ENCODE measurements around the gene ADRM1.
A peak's percentile ranks its signal among the peaks of the same experiment; 100 is the strongest.

ADRM1 gene

DNA sequence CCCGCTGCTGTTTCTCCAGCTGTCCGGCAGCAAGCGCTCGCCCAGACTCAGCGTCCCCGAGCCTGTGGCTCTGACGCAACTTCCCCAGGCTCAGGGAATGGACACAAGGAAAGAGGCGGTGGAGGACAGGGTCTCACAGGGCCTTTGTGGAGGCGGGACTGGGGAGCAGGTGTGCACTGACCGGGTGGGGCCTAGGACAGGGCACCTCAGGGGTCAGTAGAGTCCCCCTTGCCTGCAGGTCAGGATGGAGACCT, 44.3 kb downstream of the ADRM1 start:
- no peak for DNase-seq (ENCODE audit: low spot score in 2 of 2)
- Mint-ChIP-seq H3K4me1 (peaks cover 5% of the 10 kb centered on the region), H3K4me3 (no peak overlapping the region), H3K9me3 (peaks cover 5% of the 10 kb centered on the region), H3K27ac (no peak overlapping the region), H3K36me3 (peaks cover 9% of the 10 kb centered on the region), H3K27me3 (no peaks in the 10 kb centered on the region)
- ATAC-seq (ENCODE audit: low read depth) = no peak

DNA sequence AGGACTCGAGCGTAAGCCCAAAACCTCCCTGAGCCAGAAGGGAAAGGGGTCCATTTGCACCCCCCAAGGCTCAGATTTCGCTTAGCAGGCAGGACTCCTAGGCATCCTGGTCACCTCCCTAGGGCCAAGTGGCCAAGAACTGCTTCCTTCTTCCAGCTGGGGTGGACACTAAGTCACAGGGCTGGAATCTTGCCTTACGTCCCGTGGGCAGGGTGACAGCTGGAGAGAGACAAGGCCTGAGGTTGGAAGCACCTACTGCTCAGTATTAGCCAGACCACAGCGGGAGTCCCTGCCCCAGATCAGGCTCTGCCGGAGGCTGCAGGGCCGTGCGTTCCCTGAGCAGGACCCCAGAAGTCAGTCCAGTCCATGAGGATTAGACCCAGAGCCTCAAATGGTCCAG, 44.6 kb downstream of the ADRM1 start:
- H3K27ac Mint-ChIP-seq = no peak overlapping the region
- H3K27me3 Mint-ChIP-seq = no peaks in the 10 kb centered on the region
- no peak for ATAC-seq (ENCODE audit: low read depth)
- H3K9me3 Mint-ChIP-seq = peaks cover 5% of the 10 kb centered on the region
- peaks cover 10% of the 10 kb centered on the region for H3K36me3 Mint-ChIP-seq
- H3K4me1 Mint-ChIP-seq = peaks cover 5% of the 10 kb centered on the region
- DNase-seq (ENCODE audit: low spot score in 2 of 2) = no peak
- no peak overlapping the region for H3K4me3 Mint-ChIP-seq

DNA sequence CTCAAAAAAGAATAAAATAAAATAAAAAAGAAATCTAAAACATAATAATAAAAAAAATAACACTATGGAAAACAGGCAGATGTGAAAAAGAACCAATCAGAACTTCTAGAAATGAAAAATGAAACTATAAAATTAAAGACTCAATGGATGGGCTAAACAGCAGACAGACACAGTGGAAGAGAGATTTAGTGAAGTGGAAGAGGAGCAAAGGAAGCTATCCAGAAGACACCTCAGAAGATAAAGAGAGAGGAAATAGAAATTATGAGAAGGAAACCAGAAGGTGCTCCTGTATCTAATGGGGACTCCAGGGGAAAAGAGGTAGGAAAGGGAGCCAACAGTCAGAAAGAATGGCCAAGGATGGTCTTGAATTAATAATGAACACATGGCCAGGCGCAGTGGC, 45.8 kb downstream of the ADRM1 start:
- Mint-ChIP-seq H3K4me1 (peaks cover 5% of the 10 kb centered on the region), H3K4me3 (no peak overlapping the region), H3K27me3 (no peaks in the 10 kb centered on the region), H3K36me3 (peaks cover 9% of the 10 kb centered on the region), H3K9me3 (peaks cover 5% of the 10 kb centered on the region), H3K27ac (no peak overlapping the region)
- ATAC-seq (ENCODE audit: low read depth) (no peak), DNase-seq (ENCODE audit: low spot score in 2 of 2) (no peak)

DNA sequence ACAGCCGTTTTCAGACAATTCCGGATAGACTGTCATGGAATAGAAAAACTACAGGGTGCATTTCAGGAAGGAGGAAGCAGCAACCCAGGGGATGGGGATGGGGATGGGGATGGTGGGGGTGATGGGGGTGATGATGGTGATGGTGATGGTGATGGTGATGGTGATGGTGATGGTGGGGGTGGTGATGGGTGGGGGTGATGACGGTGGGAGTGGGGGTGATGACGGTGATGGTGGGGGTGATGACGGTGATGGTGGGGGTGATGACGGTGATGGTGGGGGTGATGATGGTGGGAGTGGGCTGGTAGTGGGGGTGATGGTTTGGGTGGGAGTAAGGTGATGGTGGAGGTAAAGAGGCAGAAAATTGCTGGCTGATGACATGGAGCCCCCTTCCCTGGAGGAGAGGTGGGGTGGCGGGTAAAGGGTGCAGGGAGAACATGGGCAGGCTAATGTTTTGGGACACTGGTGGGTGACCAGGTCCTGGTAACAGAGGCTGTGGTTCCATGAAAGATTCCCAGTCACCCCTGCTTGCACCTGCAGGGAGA, 46.8 kb downstream of the ADRM1 start:
- DNase-seq (ENCODE audit: low spot score in 2 of 2) (no peak), ATAC-seq (ENCODE audit: low read depth) (no peak)
- Mint-ChIP-seq H3K27ac (peak overlapping the region; percentile 80), H3K9me3 (peaks cover 5% of the 10 kb centered on the region), H3K36me3 (peaks cover 9% of the 10 kb centered on the region), H3K4me3 (no peak overlapping the region), H3K27me3 (no peaks in the 10 kb centered on the region), H3K4me1 (peaks cover 5% of the 10 kb centered on the region)

DNA sequence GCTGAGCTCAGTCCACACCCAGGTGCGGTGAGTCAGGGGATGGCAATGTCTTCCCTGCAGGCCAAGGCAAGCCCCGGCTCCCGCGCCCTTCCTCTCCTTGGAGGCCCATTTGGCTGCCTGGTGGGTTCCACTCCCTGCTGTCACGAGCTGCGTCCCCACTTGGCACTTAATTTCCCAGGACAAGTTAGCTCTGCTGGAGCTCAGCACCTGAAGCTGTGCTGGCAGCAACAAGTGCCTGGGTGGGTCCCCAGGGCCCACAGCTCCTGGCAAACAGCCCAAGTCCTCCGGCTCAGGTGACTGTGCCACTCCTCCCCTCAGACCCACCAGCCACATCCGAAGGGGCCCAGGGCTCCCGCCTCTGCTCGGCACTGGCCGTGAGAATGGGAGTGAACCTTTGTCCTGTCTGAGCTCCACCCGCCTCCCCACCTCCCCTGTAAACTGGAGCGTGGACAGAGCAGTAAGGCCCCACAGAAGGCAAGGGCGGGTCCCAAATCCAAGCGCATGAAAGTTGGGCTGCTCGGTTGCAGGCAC, 47.4 kb downstream of the ADRM1 start:
- peaks cover 9% of the 10 kb centered on the region for H3K36me3 Mint-ChIP-seq
- no peak overlapping the region for H3K27ac Mint-ChIP-seq
- H3K9me3 Mint-ChIP-seq = peaks cover 5% of the 10 kb centered on the region
- no peak overlapping the region for H3K4me3 Mint-ChIP-seq
- ATAC-seq (ENCODE audit: low read depth) (no peak), DNase-seq (ENCODE audit: low spot score in 2 of 2) (no peak)
- H3K4me1 Mint-ChIP-seq = peaks cover 2% of the 10 kb centered on the region
- H3K27me3 Mint-ChIP-seq = no peaks in the 10 kb centered on the region

DNA sequence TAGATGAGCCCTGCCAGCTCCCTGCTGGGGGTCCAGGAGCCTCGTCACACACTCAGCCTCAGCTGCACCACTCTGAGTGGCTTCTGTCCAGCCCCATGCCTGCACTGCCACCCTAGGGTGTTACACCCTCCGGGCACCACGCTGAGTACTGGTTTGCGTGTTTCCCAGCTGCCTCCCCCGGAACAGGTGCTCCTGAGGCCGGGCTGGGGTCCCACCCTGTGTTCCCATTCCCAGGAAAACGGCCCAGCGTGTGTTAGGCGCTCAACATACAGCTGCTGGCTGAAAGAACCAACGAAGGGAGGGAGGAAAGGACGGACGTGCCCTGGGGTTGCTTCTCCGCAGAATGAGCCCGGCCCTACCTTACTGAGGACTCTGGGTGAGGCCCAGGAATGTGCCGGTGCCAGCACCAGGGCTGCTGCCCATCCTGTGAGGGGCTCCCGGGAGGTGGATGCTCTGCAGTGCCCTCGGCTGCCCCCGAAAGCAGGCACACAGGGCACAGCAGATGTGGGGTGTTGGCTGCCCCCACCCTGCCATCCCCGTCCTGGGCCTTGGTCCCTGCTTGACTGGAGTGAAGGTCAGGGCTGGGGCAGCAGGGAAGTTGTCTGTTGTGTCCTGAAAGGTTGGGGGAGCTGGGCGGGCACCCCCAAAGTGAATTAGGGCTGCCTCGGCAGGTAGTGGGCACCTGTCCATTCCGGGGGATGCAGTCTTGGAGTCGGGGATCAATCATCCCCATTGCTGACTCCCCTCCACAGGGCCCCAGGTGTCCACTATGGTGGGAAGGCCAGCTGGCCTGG, 48.0 kb downstream of the ADRM1 start:
- H3K9me3 Mint-ChIP-seq = peaks cover 5% of the 10 kb centered on the region
- ATAC-seq (ENCODE audit: low read depth) (no peak), DNase-seq (ENCODE audit: low spot score in 2 of 2) (no peak)
- H3K4me1 Mint-ChIP-seq = peaks cover 2% of the 10 kb centered on the region
- H3K27me3 Mint-ChIP-seq = no peaks in the 10 kb centered on the region
- no peak overlapping the region for H3K27ac Mint-ChIP-seq
- H3K4me3 Mint-ChIP-seq = no peak overlapping the region
- H3K36me3 Mint-ChIP-seq = peaks cover 9% of the 10 kb centered on the region

DNA sequence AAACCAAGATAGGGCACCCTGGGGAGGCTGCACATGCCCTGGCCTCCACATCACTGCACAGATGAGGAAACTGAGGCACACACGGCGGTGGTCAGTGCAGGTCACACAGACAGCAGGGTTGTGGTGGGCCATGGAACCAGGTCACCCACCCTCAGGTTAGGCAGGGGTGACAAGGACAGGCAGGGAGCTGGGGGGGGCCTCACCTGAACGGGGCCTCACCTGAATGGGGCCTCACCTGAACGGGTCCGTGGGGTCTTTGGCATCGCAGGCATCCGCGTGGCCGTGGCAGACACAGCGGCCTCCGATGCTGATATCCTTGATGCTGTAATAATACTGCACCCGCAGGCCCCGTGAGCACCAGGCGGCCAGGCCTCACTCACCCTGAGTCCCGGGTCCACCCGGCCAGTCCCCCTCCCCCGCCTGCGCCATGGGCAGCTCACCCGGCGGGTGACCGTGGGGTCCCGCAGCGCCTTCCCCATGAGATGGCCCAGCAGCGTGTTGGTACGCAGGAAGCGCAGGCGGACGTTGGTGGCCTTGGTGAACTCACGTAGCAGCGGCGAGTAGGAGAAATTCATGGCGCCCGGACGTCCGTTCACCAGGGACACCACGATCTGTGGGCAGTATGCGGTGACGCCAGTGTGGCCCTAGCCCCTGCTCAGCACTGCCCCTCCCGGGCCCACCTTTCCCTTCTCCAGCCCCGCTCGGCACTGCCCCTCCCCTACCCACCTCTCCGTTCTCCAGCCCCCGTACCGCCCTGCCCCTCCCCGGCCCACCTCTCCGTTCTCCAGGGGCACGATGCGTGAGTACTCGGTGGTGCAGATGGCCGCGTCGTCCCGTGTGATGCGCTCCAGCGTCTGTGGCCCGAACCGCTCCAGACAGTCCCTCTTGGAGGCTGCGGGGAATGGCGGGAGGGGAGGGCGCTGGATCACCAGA, 48.9 kb downstream of the ADRM1 start:
- Mint-ChIP-seq H3K4me3 (no peak overlapping the region), H3K27me3 (no peaks in the 10 kb centered on the region), H3K27ac (no peak overlapping the region), H3K36me3 (peaks cover 9% of the 10 kb centered on the region), H3K4me1 (peaks cover 2% of the 10 kb centered on the region), H3K9me3 (peaks cover 5% of the 10 kb centered on the region)
- DNase-seq (ENCODE audit: low spot score in 2 of 2) = no peak
- ATAC-seq (ENCODE audit: low read depth) = no peak

DNA sequence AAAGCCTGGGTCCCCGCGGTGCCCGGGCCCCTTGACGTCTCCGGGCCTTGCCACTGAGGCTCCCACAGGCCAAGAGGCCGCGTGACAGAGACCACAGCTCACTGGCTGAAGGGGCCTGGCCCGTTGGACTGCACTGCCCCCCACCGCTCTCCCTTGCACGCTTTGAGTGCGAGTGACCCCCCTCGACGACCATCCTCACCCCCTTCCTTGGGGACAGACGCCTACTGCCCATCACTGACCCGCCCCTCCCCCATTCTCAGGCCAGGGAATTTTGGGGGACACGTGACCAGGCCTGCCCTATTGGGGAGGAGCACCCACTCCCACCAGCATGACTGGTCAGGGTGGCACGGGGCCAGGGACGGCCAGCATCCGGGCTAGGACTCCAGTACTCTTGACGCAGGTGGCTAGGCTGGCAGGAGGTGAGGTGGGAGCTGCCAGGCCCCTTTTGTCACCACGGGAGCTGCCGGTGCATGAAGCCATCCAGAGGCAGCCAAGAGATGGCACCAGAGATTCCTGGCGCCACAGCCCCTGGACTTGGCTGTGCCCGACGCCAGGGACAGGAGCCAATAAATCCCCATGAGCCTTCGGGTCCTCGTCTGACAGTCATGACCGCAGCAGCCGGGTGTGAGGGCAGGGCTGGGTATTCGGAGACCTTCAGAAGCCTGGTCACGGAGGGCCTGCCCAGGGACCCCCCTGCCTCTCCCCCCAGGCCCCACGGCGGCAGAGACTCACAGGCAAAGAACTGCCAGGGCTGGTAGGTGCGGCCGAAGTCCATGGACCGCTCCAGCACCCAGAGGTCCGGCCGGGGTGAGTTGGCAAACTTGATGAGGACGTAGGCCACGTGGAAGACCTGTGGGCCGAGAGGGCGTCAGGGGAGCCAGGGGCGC, 49.8 kb downstream of the ADRM1 start:
- no peak overlapping the region for H3K27ac Mint-ChIP-seq
- DNase-seq (ENCODE audit: low spot score in 2 of 2) (no peak), ATAC-seq (ENCODE audit: low read depth) (no peak)
- no peak overlapping the region for H3K4me3 Mint-ChIP-seq
- peaks cover 2% of the 10 kb centered on the region for H3K4me1 Mint-ChIP-seq
- peaks cover 9% of the 10 kb centered on the region for H3K36me3 Mint-ChIP-seq
- H3K9me3 Mint-ChIP-seq = peaks cover 5% of the 10 kb centered on the region
- H3K27me3 Mint-ChIP-seq = no peaks in the 10 kb centered on the region

DNA sequence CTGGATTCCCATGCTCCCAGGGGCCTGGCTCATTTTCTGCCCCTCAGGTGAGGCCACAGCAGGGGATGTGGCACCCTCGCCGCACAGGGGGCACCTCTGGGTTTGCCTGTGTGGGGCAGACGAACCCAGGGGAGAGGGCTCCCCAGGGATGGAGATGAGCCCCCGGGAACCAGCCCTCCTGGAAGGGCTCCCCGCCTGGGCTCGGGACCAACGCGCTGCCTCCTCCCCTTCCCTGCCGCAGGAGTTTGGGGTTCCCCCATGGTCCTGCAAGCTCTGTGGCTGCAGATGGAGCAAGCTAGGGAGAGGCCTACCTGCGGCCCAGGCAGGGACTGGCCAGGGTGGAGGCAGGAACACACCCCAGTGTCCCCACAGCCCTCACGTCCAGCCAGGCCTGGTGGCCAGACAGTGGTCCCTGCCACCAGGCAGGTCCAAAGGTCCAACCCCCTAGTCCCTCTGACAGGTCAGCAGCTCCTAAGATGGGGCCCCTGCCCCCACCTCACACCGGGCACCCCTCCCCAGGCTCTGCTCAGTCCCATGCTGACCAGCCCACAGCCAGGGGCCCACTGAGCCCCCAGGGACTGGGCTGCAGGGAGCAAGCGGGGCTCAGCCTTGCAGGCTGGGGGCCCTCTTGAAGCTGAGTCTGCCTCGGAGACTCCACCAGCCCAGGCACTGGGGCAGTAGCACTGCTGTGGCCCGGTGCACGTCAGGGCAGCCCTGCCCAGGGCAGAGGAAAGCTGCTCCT, 50.7 kb downstream of the ADRM1 start:
- peaks cover 2% of the 10 kb centered on the region for H3K4me1 Mint-ChIP-seq
- H3K36me3 Mint-ChIP-seq = peaks cover 9% of the 10 kb centered on the region
- no peak overlapping the region for H3K27ac Mint-ChIP-seq
- no peak overlapping the region for H3K4me3 Mint-ChIP-seq
- no peaks in the 10 kb centered on the region for H3K27me3 Mint-ChIP-seq
- peaks cover 5% of the 10 kb centered on the region for H3K9me3 Mint-ChIP-seq
- ATAC-seq (ENCODE audit: low read depth) (no peak), DNase-seq (ENCODE audit: low spot score in 2 of 2) (no peak)

DNA sequence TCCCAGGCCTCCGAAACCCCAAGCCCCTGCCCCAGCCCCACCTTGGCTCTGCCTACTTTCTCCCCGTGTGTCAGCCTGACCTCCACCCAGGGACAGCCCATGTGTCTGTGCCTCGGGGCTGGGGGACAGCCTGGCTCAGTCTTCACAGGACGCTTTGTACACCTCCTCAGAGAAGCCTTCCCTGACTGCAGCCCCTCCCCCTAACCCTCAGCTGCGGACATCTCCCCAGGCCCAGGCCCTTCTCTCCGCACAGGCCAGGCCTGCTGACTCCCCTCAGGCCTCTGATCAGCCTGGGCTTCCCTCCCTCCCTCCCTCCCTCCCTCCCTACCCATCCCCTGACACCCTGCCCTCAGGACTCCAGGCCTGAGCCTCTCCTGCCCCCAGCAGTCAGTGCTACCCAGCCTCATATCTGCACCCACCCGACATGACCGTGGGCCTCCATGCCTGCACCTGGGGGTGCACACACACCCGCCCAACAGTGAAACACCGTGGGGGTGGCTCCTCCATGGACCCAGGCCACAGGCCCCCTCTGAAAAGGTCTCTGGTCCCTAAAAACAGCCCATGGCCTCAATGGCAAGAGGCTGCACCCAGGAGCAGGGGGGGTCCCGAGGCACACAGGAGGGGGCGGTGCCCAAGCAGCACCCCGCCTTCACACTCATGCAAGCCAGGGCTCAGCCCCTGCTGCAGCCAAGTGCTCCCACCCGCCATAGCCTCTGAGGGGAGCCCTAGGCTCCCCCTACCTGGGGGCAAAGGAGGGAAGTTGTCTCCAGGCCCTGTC, 51.4 kb downstream of the ADRM1 start:
- peaks cover 2% of the 10 kb centered on the region for H3K9me3 Mint-ChIP-seq
- H3K36me3 Mint-ChIP-seq = peaks cover 5% of the 10 kb centered on the region
- H3K27ac Mint-ChIP-seq = no peak overlapping the region
- H3K4me3 Mint-ChIP-seq = no peak overlapping the region
- peaks cover 6% of the 10 kb centered on the region for H3K4me1 Mint-ChIP-seq
- no peak for ATAC-seq (ENCODE audit: low read depth)
- DNase-seq (ENCODE audit: low spot score in 2 of 2) = no peak
- no peaks in the 10 kb centered on the region for H3K27me3 Mint-ChIP-seq

DNA sequence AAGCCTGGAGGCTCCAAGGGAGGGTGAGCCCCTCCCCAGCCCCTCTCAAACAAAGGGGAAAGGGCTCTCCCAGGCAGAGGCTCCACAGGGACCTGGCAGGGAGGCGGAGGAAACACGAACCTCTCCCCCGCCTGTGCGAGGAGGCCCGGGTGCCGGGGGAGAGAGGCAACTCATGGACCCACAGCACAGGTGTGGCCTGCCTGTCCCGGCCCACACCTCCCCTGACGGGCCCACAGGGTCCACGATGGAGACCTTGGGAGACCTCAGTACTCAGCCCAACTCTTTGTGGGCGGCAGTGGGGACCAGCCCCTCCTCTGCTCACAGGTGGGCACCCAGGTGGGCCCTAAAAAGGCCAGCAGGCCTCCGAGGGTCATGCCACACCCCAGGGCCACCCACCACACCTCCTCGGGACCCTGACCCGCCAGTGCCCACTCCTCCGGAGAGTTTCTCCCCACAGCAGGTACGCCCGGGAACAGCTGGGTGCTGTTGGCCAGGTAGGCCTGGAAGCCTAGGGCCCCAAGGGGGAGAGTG, 52.1 kb downstream of the ADRM1 start:
- H3K4me1 Mint-ChIP-seq = peaks cover 4% of the 10 kb centered on the region
- no peaks in the 10 kb centered on the region for H3K27me3 Mint-ChIP-seq
- no peak for ATAC-seq (ENCODE audit: low read depth)
- H3K27ac Mint-ChIP-seq = no peak overlapping the region
- H3K4me3 Mint-ChIP-seq = no peak overlapping the region
- H3K9me3 Mint-ChIP-seq = no peaks in the 10 kb centered on the region
- no peak for DNase-seq (ENCODE audit: low spot score in 2 of 2)
- peaks cover 3% of the 10 kb centered on the region for H3K36me3 Mint-ChIP-seq

DNA sequence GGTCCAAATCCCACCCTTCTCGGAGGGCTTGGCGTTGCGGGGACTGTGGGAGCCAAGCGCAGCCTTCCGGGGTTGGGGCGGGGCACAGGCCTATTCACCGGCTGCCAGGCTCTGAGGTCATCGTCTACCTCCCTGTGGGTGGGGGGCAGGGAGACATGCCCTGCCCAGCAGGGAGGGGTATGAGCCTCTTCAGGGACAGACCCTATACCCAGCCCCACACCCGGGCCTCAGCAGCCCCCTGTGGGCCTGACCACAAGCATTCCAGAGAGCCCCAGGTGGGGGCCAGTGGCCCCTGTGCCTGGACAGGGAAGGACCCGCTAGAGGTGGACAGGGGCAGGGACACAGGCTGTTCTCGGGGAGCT, 52.7 kb downstream of the ADRM1 start:
- H3K9me3 Mint-ChIP-seq = no peaks in the 10 kb centered on the region
- no peaks in the 10 kb centered on the region for H3K27me3 Mint-ChIP-seq
- ATAC-seq (ENCODE audit: low read depth) = no peak
- DNase-seq (ENCODE audit: low spot score in 2 of 2) = no peak
- no peak overlapping the region for H3K27ac Mint-ChIP-seq
- no peak overlapping the region for H3K4me3 Mint-ChIP-seq
- H3K4me1 Mint-ChIP-seq = peaks cover 4% of the 10 kb centered on the region
- peaks cover 4% of the 10 kb centered on the region for H3K36me3 Mint-ChIP-seq

All from memory B cell (primary cell).